MM.1S (cell line): ENCODE results near the gene EMID1.

Experiments
- DNase-seq: peaks from one replicate; pipeline ENCODE4 v3.0.0-alpha.2; 2015
- H2AFZ ChIP-seq: fragments of 300-600 bp; sonication (generic); 2 replicates; pipeline ENCODE4 v1.6.0; 2016; ENCODE audit warnings: antibody characterized with exemption, low read length
- H3F3A ChIP-seq: fragments of 300-600 bp; sonication (generic); 2 replicates; pipeline ENCODE4 v1.6.1; 2016; ENCODE audit warnings: mild to moderate bottlenecking, antibody characterized with exemption, low read length, moderate library complexity, mixed read lengths; ENCODE audit not compliant: insufficient read depth
- H3K27ac ChIP-seq: fragments of 300-600 bp; sonication (generic); 2 replicates; pipeline ENCODE4 v1.5.1; 2016; ENCODE audit warnings: mild to moderate bottlenecking, low read length
- H3K27me3 ChIP-seq: fragments of 300-600 bp; sonication (generic); replicated peaks from 2 replicates; pipeline ENCODE4 v1.6.0; 2016; ENCODE audit warnings: low read length; ENCODE audit not compliant: insufficient read depth
- H3K36me3 ChIP-seq: fragments of 300-600 bp; sonication (generic); replicated peaks from 2 replicates; pipeline ENCODE4 v1.6.1; 2016; ENCODE audit warnings: mild to moderate bottlenecking, low read length, mixed read lengths; ENCODE audit not compliant: insufficient read depth
- H3K4me1 ChIP-seq: fragments of 300-600 bp; sonication (generic); 2 replicates; pipeline ENCODE4 v1.6.1; 2016; ENCODE audit warnings: low read length, mixed read lengths
- H3K4me2 ChIP-seq: fragments of 300-600 bp; sonication (generic); 2 replicates; pipeline ENCODE4 v1.6.0; 2016; ENCODE audit warnings: low read depth, low read length
- H3K4me3 ChIP-seq: fragments of 300-600 bp; sonication (generic); 2 replicates; pipeline ENCODE4 v1.5.1; 2016; ENCODE audit warnings: low read length, mixed read lengths
- H3K79me2 ChIP-seq: fragments of 300-600 bp; sonication (generic); 2 replicates; pipeline ENCODE4 v1.6.1; 2016; ENCODE audit warnings: mixed run types, low read length, mixed read lengths
- H3K9ac ChIP-seq: fragments of 300-600 bp; sonication (generic); 2 replicates; pipeline ENCODE4 v1.6.1; 2016; ENCODE audit warnings: low read length, mixed read lengths
- H3K9me2 ChIP-seq: fragments of 300-600 bp; sonication (generic); replicated peaks from 2 replicates; pipeline ENCODE4 v1.6.1; 2016; ENCODE audit warnings: mild to moderate bottlenecking, low read length, mixed read lengths; ENCODE audit not compliant: insufficient read depth
- H3K9me3 ChIP-seq: fragments of 300-600 bp; sonication (generic); replicated peaks from 2 replicates; pipeline ENCODE4 v1.6.1; 2016; ENCODE audit warnings: mild to moderate bottlenecking, low read length, mixed read lengths; ENCODE audit not compliant: insufficient read depth
- H4K20me1 ChIP-seq: fragments of 300-600 bp; sonication (generic); 2 replicates; pipeline ENCODE4 v1.6.1; 2016; ENCODE audit warnings: mild to moderate bottlenecking, low read length, moderate library complexity, mixed read lengths; ENCODE audit not compliant: insufficient read depth
- EZH2 ChIP-seq: fragments of 300-600 bp; sonication (generic); optimal IDR thresholded peaks from 2 replicates; pipeline ENCODE3; 2017; ENCODE audit warnings: low read depth, mild to moderate bottlenecking, antibody characterized with exemption, low read length, mixed read lengths
- EZH2phosphoT487 ChIP-seq: fragments of 300-600 bp; sonication (generic); IDR thresholded peaks from 2 replicates; pipeline ENCODE4 v1.6.1; 2018; ENCODE audit warnings: antibody characterized with exemption, low read length
- TF ChIP-seq, protein P1 (sequence below): fragments of 300-600 bp; sonication (generic); IDR thresholded peaks from 2 replicates; pipeline ENCODE4 v1.5.1; 2016; ENCODE audit warnings: antibody characterized with exemption, low read length, mixed read lengths

The EMID1 gene

DNA sequence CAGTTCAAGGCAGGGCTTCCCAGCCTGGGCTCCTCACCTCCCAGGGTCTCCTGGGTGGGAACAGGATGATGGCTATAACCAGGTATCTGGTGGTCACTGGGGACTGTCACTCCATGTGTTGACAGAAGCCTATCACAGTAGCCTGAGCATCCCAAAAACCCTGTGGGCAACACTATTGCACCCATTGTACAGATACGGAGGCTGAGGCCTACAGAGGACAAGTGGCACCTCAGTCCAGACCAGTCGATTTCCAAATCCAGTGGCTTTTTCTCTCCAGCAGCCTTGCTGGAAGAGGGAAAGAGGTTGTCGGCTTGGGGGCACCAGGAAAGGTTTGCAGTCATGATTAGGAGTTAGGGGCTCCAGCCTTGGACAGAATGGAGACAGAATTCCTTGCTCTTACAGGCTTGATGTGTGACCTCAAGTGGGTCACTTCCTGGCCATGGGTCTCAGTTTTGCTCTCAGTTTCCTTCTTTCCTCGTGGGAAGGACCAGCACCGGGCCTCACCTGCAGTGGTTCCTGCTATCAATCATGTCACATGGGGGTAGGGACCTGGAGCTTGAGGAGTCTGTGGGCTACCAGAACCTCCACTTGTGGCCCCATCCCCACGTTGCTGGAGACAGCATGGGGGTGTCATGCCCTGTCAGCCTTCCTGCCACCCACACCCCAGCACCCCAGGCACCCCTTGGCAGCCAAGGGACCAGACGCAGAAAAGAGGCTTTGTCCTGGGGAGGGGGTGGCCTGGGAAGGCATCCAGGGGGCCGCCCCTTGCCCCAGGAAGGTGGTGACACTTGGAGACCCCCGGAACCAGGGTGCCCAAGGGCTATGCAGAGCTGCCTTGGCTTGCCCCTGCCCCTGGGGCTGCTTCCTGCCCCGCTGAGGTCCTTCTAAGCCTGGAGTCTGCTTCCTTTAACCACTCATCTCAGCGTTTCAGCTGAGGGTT lies 2.1 kb downstream of the EMID1 start:
- H3F3A ChIP-seq: peaks cover 26% of the 10 kb centered on the region
- no peak overlapping the region for H3K27ac ChIP-seq
- no peaks in the 10 kb centered on the region for H3K9me2 ChIP-seq
- H3K4me1 ChIP-seq: peaks cover 42% of the 10 kb centered on the region
- 0 out of 2 replicates have a peak overlapping the region, but pooled peaks have one; percentile 91 for H3K4me2 ChIP-seq
- DNase-seq: no peak
- H3K4me3 ChIP-seq: no peak overlapping the region
- H3K9me3 ChIP-seq: no peaks in the 10 kb centered on the region
- H2AFZ ChIP-seq: no peak overlapping the region
- H3K27me3 ChIP-seq: no peaks in the 10 kb centered on the region
- H3K79me2 ChIP-seq: peaks cover 11% of the 10 kb centered on the region
- no peaks in the 10 kb centered on the region for H3K36me3 ChIP-seq
- TF ChIP-seq, protein P1, sequence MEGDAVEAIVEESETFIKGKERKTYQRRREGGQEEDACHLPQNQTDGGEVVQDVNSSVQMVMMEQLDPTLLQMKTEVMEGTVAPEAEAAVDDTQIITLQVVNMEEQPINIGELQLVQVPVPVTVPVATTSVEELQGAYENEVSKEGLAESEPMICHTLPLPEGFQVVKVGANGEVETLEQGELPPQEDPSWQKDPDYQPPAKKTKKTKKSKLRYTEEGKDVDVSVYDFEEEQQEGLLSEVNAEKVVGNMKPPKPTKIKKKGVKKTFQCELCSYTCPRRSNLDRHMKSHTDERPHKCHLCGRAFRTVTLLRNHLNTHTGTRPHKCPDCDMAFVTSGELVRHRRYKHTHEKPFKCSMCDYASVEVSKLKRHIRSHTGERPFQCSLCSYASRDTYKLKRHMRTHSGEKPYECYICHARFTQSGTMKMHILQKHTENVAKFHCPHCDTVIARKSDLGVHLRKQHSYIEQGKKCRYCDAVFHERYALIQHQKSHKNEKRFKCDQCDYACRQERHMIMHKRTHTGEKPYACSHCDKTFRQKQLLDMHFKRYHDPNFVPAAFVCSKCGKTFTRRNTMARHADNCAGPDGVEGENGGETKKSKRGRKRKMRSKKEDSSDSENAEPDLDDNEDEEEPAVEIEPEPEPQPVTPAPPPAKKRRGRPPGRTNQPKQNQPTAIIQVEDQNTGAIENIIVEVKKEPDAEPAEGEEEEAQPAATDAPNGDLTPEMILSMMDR: no peak
- no peak for TF ChIP-seq EZH2
- H3K9ac ChIP-seq: no peak overlapping the region
- no peaks in the 10 kb centered on the region for H4K20me1 ChIP-seq

DNA sequence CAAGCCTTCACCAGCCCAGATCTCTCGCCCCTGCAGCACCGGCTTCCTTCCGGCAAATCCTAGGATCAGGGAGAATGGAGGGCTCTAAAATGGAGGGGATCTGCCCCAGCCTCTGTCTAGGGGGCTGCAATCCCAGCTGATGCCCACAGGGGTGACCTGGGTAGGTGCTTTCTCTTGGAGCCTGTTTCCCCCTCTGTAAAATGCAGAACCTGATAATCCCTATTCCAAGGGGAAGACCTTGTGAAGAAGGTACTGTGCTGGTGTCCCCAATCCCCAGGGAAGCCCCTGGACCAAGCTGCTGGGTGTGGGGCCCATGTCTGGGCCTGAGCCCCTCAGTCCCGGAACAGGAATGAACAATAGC lies 2.8 kb downstream of the EMID1 start:
- no peak overlapping the region for H3K4me3 ChIP-seq
- H3K9ac ChIP-seq: no peak overlapping the region
- no peak overlapping the region for H3K27ac ChIP-seq
- peaks cover 11% of the 10 kb centered on the region for H3K79me2 ChIP-seq
- no peak for DNase-seq
- no peak overlapping the region for H2AFZ ChIP-seq
- peaks cover 37% of the 10 kb centered on the region for H3K4me1 ChIP-seq
- H3K36me3 ChIP-seq: no peaks in the 10 kb centered on the region
- H3F3A ChIP-seq: peaks cover 20% of the 10 kb centered on the region
- H3K9me3 ChIP-seq: no peaks in the 10 kb centered on the region
- H3K9me2 ChIP-seq: no peaks in the 10 kb centered on the region
- H3K27me3 ChIP-seq: no peaks in the 10 kb centered on the region
- H4K20me1 ChIP-seq: no peaks in the 10 kb centered on the region
- H3K4me2 ChIP-seq: no peak overlapping the region
- TF ChIP-seq EZH2phosphoT487 (no peak), EZH2 (no peak)
- TF ChIP-seq, protein P1: no peak

DNA sequence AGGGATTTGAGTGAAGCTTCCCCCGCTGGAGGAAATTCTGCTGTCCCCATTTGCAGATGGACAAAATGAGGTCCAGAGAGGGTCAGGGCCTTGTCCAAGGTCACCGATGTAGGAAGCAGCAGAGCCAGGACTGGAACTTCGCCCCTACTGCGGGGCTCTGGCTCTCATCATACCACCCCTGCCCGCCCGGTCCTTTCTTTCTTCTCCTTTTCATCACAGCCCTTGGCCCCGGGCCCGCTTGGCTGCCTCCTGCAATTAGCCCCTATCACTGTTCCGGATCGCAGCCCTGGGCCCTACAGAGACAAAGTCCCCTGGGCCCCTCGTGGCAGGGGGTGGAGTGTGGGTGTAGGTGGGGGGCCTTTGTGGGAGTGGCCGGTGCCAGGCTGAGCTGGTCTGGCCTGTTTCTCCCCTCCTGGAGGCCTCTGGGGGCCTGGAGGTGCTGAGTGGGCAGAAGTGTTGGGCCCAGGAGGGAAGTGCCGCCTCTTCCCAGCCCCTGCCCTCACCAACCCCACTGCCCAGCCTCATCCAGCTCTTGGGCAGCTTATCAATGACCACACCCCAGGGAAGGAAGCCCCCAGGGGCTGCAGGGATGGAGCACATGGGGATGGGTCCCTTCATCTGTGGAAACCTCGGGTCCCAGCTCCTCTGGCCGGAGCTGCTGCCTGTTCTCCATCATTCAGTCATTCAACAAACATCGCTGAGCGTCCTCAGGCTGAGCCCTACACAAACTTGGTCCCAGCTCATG lies 3.4 kb downstream of the EMID1 start:
- Histone ChIP-seq H3K4me3 (no peak overlapping the region), H3K27me3 (no peaks in the 10 kb centered on the region), H3K9ac (no peak overlapping the region), H4K20me1 (no peaks in the 10 kb centered on the region), H3K9me2 (no peaks in the 10 kb centered on the region), H2AFZ (no peak overlapping the region), H3K4me1 (peaks cover 31% of the 10 kb centered on the region), H3K9me3 (no peaks in the 10 kb centered on the region), H3K27ac (no peak overlapping the region), H3K79me2 (peaks cover 11% of the 10 kb centered on the region), H3F3A (peaks cover 14% of the 10 kb centered on the region), H3K4me2 (no peak overlapping the region), H3K36me3 (no peaks in the 10 kb centered on the region)
- TF ChIP-seq EZH2 (no peak), EZH2phosphoT487 (no peak)
- TF ChIP-seq, protein P1: no peak
- no peak for DNase-seq
